HG02763 (cell line): ENCODE data around the gene DUS1L.
A peak's percentile ranks its signal among the peaks of the same experiment; 100 is the strongest.

Source experiments
- ATAC-seq: cut with Tn5 transposase; IDR thresholded peaks from one replicate; pipeline ENCODE4 v1.9.1; 2021; ENCODE audit warnings: mild to moderate bottlenecking, moderate library complexity; ENCODE audit not compliant: unreplicated experiment

DUS1L gene

GRCh38 chr17:82065638-82066303, at the start of gene DUS1L:
Gene DUS1L (minus strand): TSS chr17:82065804. CDS start chr17:82065059, 745 bp downstream.
- ATAC-seq: peak; percentile 65

GRCh38 chr17:82114872-82115271, 49.3 kb upstream of the DUS1L start:
- ATAC-seq: no peak

DNA sequence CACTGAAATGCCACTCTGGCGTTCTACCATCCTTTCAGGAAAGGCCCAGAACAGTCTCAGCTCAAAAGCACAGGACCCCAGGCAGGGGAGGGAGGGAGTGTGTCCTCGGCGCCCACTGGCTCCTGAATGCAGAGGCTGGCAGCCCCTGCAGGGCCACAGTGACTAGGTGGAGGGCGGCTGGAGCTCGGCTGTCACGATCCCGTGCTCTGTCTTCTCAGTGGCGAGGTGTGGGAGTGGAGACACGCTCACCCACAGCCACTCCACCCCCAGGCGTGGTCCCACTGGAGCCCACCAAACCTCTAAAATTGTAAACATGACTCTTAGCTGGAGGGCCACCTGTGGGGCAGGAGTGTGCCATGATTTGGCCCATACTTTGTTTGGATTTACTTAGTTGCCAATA, 48.8 kb upstream of the DUS1L start:
- no peak for ATAC-seq

DNA sequence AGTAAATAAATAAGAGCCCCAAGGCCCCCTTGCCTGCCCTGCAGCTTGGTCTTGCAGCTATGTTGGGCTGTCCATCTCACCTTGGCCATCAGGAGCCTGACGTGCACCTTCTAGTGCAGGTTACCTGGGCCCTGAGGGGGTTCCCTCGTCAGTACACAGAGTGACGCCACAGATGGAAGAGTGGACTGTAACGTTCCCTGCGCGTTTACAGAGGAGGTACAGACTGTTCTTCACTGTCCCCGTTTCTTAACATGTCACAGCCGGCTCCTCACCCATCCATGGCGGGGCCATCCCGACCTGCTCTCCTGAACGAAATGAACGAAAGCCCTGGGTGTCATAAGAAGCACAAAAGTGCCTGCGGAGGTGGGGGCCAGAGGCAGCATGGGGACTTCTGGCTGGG, 48.3 kb upstream of the DUS1L start:
- no peak for ATAC-seq

DNA sequence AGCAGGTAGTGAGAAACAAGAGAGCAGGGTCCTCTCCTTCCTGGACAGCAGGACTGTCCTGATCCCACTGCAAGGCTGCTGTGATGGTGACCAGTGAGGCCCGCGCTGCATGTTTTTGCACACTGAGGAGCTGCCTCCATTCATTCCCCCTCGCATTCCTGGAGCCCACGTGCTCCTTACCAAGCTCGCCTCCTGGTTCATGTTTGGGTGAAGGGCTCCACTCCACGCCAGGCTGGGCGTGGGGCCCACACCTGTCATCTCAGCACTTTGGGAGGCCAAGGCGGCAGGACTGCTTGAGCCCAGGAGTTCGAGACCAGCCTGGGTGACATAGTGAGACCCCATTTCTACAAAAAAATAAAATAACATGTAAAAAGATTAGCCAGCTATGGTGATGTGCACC, 47.8 kb upstream of the DUS1L start:
- no peak for ATAC-seq

GRCh38 chr17:82112914-82113311, 47.3 kb upstream of the DUS1L start:
- ATAC-seq: no peak

DNA sequence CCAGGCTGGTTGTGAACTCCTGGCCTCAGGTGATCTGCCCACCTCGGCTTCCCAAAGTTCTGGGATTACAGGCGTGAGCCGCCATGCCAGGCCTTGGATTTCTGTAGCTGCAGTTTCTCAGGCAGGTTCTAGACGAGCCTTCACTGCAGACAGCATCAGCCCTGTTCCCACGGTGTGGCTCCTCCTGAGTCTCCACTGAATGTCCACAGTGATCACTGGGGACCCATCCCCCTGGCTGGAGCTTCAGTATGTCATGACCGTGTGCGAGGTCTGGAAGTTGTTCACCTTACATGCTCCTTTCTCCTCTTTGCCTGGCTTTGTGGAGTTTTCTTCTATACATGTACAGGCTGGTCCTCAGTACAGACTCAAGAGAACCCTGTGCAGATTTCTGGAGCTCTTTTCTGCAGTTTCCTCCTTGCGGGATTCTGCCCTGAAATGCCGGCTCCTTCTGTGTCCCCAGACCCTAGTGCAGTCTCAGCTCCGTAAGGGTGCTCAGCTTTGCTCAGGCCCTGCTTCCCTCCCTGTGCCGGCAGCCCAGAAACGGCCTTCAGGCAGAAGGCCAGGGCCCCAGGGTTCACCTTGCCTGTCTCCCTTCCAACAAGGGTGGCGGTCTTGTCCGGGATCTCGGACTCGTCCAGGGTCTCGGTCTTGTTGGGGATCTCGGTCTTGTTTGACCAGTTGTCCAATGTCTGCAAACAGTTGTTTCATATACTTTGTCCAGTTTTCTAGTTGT, 46.7 kb upstream of the DUS1L start:
- no peak for ATAC-seq

GRCh38 chr17:82110298-82110697, 44.7 kb upstream of the DUS1L start:
- ATAC-seq: no peak

GRCh38 chr17:82108961-82109475, 43.4 kb upstream of the DUS1L start:
- ATAC-seq: no peak

DNA sequence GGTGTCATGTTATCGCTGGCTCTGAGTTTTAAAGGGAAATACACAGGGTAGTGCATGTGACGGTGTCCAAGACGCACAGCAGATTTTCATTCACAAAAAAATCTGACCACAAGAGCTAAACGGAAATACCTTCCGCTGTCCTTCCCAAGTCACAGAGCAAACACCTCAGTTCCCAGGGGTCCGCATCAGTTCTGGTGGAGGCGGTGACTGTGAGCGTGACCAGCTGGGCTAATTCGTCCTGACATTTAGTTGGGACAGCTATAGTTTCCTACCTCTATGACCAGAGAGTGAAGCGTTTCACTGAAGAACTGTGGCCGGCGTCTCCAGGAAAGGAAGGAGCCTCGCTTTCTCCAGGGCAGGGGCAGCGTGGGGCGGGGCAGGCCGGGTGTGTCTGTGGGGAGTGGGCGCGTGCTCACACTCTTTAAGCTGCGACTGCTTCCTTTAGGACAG, 42.9 kb upstream of the DUS1L start:
- ATAC-seq: no peak

DNA sequence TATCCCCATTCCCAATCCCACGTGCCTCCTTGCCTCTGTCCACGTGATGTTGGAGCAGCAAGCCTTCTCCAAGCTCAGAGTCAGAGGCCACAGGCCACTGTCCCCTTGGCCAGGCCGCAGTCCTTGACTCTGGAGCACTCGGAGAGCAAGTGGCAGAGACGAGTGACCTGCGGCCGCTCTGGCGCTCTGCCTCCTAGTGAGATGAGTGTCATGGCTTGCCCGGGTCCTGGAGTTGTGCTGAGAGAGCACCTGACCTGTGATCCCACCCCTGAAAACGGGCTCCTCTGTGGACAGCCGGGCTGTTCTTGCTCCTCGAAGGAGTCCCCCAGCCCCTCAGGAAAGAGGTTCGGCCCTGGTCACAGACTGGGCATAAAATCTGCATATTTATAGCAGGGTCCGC, 42.4 kb upstream of the DUS1L start:
- ATAC-seq: no peak

- no peak for ATAC-seq
These were observed 41.8 kb upstream of the DUS1L start for GRCh38 chr17:82107341-82107860.

GRCh38 chr17:82106688-82107305, 41.2 kb upstream of the DUS1L start:
- ATAC-seq: no peak

- ATAC-seq: peak; percentile 63
These were observed 40.5 kb upstream of the DUS1L start for GRCh38 chr17:82105882-82106687.

- ATAC-seq: no peak
These were observed 39.8 kb upstream of the DUS1L start for GRCh38 chr17:82105417-82105881.

DNA sequence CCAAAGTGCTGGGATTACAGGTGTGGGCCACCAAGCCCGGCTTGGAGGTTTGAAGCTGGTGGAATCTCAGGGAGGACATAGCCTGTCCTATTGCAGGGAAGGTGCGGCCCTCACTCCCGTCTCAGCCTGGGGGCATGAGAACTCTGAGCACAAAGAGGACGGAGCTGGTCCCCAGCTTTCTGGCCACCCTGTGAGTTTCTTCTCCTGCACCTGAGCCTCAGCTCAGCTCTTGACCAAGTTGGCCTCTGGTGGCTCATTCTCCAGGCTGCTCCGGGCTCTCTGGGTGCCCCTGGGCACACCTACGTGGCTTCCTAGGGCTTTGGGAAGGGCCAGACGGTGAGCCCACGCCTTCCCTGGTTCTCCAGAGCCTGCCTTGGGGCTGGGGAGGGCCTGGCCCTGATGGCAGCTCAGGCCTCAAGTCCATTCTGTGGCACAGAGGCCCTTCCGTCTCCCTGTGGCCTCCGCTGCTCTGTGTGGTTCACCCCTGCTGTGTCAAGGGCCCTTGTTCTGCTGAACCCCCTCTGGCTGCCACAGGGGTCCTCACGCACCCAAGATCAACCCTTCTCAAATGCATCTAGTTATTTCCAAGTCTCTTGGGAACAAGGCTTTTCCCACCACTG, 39.3 kb upstream of the DUS1L start:
- ATAC-seq: no peak

GRCh38 chr17:82103553-82104451, 38.2 kb upstream of the DUS1L start:
- ATAC-seq: no peak

DNA sequence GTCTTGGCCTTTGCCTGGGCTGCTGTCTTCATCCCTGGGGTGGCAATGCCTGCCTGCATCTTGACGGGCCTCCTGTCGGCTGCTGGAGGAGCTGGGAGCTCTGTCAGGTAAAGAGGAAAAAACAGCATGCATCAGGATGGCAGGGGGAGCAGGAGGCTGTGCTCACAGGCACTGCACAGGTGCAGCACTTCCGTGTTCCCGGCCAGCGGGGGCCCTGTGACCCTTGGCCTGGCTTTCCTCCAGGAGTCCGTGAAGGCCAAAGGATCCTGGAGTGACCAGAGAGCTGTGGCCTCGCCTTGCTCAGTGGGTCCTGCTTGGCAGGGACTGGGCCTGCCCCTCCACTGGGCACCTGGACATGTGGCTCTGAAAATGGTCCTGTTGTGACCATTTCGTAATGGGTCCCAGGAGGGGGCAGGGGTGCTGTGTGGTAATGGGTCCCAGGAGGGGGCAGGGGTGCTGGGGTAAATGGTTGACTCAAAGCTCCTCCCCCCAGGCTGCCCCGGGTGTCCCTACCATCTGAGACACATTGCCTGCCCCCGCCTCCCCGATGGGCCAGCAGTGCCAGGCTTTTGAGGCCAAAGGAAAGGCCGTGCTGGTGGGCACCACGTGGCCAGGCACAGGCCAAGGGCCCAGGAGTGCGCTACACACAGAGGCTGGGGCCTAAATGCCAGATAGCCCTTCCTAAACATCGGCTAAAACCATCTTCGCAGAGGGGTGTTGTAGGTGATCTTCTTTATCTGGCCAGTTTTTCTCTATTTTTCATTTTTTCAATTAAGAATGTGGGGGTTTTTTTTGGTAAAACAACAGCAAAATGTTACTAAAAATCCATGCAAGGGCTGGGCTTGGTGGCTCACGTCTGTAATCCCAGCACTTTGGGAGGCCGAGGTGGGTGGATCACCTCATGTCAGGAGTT, 36.4 kb upstream of the DUS1L start:
- no peak for ATAC-seq
